Hematopoietic multipotent progenitor cell treated with erythropoietin and hydrocortisone succinate and interleukin-3 and kit ligand, for 8 days (in vitro differentiated cells): ENCODE measurements around the gene PTOV1.
A peak's percentile ranks its signal among the peaks of the same experiment; 100 is the strongest.

Experiments
- DNase-seq: peaks from one replicate; pipeline ENCODE4 v3.0.0-alpha.2; 2015

PTOV1 gene

DNA sequence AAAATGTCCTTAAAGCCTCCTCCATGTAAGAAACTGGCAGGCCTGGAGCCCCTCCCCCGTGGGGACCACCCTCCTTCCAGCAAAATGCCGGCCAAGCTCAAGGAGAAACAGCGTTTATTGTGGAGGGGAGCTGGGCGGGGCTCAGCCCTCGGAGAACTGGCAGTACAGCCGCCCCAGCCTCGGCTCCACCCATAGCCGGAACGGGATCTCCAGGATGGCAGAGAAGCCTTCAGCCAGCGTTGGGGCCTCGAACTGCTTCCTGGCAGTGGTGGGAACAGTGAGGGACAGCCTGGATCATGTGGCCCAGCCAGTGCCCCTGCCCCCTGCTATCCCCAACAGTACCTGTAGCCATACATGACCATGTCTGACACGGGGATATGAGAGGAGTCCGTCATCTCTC, 10.1 kb downstream of the PTOV1 start:
- no peak for DNase-seq

DNA sequence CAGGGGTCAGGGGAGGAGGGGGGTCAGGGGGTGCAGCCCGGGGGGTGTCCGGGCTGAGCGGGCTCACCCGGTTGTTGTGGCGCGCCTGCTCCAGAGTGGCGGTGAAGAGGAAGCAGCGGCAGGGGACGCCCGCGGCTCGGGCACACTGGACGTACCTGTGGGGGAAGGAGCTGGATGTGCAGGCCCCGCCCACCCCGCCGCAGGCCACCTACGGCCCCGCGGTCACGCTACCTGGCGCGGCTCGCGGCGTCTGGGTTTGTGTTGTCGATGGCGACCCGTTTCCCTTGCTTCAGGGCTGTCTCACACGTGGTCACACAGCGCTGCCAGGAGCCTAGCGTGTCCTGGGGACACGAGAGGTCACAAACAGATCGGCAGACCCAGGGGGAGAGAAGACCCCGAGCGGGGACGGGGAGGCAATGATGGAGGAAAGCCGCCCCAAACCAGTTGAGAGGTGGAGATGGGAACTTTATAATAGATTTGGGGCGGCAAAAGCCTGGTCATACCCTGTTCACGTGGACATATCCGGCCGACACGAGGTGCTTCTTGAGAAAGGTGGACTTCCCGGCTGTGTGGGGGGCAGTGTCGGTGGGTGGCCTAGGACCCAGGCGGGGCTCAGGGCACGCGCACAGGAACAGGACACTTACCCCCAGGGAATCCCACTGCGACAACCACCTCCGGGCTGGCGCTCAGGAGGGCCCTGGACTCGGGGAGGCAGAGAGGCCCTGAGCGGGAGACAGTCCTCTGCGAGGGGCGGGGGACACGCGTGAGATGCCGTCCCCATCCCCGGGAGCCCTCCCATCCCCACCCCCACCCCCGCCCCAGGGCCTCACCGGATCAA, 10.8 kb downstream of the PTOV1 start:
- no peak for DNase-seq

DNA sequence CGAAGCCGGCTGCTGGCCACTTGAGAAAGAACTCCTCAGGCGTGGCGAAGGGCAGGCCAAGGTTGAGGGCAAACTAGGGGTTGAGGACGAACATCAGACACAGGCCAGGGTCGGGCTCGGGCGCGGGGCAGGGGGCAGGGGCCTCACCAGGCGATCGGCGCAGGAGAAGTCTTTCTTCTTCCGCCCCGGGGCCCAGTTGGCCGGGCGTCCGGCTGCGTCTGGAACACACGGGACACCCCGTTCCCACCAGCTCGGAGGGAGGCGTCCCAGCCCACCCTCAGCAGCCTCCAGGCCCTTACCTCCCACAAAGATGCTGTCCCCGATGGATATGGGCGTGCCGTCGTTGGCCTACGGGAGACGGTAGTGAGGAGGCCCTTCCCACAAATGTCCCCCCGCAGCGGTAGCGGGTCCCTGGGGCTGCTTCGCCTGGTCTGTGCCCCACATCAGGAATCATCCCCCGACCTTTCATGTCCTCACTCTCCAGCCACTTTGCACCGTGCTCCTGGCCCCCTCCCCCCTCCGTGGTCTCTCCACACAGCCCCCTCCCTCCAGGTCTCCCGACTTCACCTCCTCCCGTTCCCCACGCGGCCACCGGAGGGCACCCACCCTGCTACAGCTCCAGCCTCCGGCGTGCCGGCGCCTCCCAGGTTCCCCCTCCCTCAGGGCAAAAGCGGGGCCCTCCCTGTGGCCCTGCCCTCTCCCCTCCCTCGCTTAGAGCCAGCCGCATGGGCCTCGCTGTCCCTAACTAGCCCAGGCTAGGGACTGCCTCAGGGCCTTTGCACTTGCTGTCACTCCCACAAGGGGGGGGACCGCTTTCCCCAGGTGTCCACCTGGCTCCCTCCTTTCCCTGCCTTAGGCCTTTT, 11.7 kb downstream of the PTOV1 start:
- DNase-seq = peak; percentile 33

DNA sequence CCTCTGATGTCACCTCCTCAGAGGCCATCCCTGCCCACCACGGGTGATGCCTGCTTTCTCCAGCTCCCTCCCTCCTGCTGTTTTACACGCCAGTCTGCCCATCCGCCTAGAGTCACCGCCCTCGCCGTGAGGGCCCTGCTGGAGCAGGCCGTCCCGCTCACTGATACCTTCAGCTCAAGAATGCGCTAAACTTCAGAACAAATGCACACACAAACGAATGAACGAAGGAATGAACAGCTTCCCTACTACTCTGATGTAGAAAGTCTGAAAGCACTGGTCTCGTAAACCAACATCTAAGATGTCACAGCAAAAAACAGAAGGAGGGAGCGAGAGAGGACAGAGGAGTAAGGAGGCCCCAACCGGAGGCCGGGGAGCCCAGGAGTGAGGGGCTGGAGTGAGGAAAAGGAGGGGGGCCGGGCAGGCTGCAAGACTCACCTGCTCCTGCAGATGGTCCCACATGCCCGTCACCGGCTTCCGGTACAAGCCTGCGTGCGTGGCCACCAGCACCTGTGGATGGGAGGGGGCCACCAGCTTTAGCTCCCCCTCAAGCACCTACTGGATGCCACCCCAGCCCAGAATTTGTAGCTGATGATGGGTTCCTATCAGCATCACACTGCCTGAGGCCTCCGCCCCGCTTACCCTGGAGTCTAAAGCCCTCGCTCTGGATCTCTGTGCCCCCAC, 12.4 kb downstream of the PTOV1 start:
- no peak for DNase-seq

DNA sequence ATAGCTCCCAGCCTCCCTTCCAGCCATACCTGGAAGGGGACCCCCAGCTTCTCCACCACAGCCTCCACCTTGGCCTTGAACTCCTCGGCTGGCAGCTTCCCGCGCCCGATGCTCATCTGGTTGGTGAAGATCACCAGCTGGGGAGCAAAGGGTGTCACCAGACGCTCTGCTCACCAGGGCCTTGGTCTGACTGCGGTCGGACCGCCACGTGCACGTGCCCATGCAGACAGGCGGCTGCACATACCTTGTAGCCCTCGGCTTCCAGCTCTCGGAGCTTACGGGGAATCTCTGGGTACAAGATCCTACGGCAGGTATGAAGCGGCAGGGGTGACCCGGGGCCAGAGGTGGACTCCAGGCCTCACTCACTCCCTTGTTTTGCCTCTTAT, 13.0 kb downstream of the PTOV1 start:
- no peak for DNase-seq

DNA sequence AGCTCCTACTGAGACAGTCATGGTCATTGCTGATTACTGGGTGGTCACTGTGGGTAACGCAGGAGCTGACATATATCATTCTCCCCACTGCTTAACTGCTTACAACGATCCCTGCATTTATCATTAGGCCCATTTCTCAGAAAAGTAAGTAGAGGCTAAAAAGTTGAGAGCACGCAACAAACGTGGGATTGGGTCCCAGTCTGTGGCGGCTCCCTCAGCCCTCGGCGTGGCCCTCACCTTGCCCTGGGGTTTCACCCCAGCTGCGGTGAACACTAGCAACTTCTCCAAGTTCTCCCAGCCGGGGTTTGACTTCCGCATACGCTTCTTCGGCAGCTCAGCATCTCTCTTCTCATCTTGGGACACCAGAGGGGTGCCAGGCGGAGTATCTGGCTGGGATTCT, 13.9 kb downstream of the PTOV1 start:
- no peak for DNase-seq

DNA sequence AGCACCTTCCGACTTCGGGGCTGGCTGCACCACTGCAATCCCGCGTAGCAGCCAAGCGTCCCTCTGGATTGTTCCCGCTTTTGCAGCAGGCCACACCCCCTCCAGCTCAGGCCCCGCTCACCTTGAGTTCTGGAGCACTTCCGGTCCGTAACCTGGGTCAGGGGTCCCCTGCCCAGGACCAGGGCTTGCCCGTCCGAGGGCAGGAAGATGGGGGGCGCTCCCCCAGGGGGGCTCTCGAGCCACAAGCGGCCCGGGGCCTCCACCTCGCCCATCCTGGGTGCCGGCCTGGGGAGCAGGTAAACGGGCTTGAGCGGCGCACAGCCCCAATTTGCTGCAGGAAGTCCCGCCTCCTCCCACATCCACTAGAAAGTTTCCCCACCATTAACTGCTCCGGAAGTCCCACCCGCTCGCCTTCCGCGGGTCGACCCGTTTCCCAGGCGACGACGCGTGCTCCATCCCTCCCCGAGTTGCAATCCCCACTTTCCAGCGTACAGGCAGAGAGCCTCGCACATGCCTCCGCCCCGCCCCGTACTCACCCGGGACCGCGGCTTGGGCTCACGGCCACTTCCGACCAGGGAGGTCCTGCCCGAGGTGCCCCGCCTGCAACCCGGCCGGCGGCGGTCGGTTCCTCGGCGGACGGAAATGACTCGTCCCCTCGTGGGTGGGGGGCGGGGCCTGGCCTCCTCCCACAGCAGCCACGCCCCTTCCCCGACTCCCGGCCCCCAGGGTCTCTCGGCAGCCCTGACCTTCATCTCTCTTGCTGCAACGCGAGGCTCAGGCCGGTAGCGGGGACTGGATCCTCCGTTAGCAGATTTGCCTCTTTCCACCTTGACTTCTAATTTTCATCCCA, 16.2 kb downstream of the PTOV1 start, which contains the start of gene PNKP:
PNKP (minus strand) TSS at position 644 of the 850 bp plus-strand sequence; CDS start at position 272, 372 bp downstream.
- DNase-seq = peak; percentile 93

DNA sequence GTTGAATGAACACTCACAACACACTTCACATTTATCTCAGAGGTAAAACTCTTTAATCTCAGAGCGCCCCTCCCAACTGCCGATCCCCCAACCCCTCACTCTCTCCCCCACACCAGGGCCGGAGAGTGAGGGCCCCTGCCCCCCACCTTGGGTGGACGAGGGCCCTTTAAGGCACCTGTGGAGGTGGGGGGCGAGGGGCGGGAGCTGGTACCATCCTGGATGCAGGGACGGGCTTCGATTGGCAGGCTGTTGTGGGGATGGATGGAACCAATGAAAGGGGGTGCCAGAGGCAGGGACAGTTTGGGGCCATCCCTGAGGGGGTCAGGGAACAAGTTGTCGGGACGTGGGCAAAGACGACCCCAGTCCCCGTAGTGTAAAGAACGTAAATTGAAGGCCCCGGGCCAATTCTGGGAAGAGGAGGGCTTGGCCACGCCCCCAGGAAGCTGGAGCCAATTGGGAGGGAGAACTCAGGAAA, 18.1 kb downstream of the PTOV1 start:
- DNase-seq = no peak

DNA sequence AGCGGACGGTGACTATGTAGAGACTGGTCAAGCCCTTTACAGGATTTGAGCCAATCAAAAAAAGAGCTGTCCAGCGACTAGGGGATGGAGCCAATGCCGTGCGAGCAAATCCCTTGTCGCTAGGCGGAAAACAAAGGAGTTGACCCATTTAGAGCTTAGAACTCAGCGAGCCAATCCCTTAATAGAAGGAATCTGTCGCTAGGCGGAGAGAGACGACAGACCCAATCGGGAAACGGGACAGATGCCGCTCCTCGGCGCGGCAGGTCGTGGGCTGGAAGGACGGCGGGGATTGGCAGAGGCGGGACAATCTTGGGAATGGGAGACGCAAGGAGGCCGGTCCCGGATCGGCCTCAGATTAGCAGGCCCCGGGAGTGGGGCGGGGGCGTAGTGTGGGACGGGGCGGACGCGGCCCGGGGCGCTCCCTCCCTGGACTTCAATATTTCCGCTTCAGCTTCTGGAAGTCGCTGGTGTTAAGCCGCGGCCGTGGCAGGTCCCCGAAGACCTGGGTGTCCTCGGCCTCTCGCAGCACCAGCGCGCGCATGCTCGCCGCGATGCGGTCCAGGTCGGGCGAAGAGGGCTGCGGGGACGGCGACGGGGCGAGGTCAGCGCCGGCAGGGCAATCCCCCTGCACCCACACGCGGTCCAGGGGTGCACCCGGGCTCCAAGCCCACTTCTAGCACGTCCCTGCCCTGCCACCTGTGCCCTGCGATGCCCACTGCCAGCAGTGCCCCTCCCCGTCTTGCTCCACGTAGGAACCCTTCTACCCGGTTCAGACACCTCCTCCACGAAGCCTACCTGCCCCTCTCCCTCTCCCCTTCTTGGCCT, 18.7 kb downstream of the PTOV1 start:
- peak; percentile 100 for DNase-seq

DNA sequence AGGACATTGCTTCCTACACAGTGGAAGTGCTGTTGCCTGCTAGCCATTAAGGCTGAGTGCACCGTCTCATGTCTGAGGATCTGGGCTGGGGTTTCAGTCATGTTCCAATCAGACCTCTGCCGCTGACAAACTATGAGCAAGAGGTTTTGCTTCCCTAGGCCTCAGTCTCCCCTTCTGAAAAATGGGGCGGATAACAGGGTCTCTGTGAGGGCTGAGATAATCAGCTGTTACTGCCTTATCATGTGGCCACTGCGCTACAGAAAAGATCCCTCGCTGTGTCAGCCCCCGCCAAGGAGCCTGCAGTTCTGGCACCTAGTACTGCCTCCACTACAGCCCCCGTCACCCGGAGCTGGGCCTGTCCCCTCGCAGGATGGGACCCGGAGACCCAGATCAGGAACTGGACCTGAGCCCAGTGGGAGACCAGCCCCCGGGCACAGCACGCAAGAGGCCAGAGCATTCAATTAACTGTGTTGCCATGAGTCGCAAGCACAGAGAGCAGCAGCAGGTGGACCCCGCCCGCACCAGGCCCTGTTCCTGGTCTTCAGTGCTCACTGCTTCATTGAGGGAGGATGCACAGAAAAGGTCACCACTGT, 19.4 kb downstream of the PTOV1 start:
- peak; percentile 67 for DNase-seq

DNA sequence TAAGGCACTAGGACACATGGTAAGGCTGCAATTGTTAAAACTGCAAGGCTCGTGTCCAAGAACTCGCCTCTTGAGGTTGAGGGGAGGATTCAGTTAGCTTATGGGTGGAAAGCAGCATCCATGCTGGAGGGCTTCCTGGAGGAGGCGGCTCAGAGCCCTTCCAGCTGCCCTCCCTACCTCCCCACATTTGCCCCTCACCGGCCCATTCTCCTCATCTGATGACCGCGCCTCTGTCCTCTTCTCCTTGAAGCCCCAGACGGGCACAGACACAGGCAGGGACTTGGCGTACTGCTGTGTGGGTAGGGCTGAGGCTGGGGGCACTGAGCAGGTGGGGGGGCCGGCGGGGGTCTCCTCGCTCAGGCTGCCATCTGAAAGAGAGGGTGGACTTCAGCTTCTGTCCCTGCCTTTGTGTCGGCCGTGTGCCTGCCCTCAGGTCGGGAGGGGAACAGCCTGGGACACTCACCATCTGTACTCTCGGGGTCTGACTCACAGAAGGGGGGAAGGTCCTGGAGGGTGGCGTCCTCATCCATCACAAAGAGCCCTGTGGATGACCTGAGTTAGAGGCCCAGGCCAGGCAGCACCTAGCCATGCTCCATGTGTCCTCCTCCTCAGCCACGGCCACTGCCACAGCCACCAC, 20.5 kb downstream of the PTOV1 start:
- no peak for DNase-seq

DNA sequence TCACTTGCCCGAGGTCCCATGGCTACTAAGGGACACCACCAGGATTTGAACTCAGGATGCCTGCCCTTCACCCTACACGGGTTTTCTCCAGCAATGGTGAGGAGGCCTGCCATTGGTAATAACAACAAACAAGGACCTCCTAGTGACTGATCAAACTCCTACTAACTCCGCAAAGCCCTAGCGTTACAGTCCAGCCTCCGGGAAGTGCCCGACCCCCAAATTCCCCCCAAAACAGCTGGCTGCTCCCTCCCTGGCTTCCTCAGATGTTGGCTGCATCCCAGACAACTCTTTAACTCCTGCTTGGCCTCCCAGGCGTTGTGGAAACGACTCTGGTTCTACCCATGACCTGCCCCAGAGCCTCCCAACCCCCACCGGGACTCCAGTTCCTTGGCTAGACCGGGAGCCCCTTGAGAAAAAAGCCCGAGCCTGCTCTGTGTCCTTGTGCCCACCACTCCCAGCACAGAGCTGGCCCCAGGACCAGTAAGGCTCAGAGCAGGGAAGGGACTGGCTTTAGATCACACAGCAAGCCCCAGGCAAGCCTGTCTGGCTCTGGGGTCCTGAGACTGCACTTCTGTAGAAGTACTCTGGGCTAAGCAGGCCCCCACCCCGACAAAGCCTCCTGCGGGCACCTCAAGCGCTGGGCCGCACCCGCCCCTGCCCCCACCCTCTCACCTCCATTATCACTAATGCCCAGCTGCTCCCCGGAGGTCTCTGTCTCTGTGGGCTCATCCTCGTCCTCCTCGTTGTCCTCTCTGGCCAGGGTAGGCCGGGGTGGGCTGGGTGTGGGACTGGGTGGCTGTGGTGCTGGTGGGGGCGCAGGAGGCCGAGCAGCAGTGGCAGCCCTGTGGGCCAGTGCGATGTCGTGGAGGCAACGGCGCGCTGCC, 21.5 kb downstream of the PTOV1 start:
- peak; percentile 62 for DNase-seq

DNA sequence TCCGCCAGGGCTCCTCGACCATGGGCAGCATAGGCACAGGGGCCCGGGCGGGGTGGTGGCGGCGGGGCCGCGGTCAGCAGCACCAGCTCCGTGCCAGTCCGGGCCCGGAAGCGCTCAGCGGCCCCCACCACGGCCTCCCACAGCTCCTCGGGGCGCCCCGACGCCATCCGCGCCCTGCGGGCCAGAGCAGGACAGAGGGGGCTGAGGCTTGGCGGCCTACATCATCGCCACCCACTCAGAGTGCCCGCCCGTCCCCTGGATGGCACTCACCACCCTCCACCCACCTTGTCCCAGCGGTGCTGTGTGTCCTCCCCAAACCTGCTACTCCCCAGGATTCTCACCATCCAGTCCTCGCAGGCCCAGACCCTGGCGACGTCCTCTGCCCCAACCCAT, 22.2 kb downstream of the PTOV1 start:
- DNase-seq = no peak

DNA sequence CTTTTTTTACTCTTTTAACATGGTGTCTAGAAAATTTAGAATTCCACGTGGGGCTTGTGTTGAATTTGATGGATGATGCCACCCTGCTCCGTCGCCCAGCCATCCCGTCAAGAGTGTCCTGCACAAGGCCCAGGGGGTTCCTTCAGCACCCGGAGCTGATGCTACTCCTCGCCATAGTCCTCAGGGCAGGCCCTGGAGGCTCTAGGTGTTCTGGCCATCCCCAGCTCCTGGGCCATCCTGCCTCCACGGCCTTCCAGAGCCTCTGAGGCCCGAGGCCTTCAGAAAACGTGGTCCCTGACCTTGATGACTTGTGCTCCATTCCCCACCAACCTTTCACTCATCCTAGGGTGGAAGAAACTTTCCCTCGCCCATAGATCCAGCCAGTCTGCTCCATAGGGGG, 22.9 kb downstream of the PTOV1 start:
- DNase-seq = no peak

DNA sequence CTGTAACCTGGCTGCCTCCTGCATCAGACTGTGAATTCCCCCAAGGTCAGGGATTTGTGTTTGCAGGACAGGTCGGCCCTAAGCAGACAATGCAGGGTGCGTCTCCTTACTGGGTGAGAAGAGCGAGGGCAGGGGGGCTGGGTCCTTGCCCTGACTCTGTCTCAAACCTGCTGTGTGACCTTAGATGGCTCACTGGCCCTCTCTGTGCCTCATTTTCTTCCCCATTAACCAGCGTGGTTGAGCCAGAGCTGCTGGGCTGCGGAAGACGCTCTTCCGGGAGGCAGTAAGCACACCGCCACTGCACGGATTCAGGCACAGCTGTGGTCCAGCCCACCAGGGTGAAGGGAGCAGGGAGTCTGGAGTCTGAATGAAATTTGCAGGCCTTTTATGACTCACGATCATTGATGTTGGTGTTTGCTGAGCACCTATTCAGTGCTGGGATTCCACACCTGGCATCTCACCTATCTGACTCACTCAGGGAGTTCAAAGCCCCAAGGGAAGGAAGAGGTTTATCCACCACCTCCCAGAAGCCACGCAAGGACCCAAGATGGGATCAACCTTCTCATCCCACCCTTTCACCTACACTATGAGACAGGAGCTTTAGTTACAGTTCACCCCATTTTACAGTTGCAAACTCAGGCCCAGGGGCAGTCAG, 23.7 kb downstream of the PTOV1 start:
- DNase-seq = no peak

DNA sequence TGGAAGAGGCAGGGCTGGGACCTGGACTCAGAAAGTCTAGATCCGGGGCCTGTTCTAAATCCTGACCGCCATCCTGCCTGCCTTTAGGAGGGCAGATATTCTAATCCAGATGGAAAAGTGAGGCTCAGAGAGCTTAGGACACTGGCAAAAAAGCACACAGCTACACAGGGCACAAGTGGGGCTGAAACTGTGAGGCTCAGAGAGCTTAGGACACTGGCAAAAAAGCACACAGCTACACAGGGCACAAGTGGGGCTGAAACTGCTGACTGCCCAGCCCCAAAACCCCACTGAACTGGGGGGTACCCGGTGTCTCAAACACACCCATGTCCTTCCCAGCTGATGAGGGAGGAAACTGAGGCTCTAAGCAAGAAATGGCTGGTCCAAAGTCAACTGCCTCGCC, 24.2 kb downstream of the PTOV1 start:
- no peak for DNase-seq

DNA sequence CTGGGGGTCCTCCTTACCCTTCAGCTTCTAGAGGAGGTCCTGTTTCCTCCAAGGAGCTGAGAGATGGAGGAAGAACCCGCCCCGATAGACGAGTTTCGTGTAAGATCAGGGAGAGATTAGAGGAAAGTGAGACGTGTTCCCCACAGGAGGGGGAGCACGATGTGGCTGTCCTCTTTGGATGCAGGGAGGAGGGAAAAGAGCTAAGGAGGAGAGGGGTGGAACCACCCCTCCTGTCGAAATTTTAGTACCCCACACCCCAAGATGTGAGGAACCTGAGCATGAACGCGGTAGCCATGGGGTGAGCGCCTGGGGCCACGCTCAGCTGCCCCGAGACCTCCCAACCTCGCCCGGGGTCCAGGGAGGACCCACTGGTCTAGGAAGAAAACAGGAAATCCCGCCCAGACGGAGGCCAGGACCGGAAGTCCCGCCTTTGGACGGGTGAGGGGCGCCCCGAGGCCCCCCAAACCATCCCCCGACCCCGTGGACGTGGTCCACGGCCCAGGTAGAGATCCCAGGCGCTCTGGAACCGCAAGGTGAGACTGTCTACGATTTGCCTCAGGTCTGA, 25.0 kb downstream of the PTOV1 start:
- peak; percentile 72 for DNase-seq

DNA sequence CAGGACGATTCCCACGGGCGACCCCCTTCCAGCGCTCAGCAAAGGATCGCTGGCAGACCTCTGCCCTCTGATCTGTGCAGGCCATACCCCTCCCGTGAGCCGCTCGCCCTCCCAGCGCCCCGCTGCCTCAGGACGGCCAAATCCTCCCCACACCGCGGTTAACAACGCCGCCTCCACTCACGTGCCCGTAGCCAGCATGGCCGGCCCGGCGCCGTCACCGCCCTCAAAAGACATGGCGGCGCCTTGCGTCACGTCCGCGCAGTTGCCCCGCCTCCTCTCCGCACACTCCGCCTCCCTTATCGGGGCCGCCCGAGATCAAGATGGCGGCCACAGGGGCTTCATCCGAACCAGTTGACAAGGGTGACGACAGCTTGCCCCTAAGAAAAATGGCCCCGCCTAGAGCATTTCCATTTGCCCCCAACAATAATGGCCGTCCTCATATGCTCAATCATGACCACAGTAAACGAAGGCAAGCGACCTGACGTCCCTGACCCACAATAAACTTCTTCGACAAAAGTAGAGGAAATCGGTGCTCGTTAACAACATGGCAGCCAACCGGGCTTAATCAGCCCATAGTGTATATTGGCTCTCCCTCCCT, 25.6 kb downstream of the PTOV1 start:
- DNase-seq = peak; percentile 99
